ENCODE results near the gene MLLT6.
A peak's percentile ranks its signal among the peaks of the same experiment; 100 is the strongest.

MLLT6 gene

GRCh38 chr17:38741921-38742410 lies 36.9 kb downstream of the MLLT6 start:
- no peak overlapping the region for H3K4me3 ChIP-seq (ENCODE audit: low read depth, low read length)

GRCh38 chr17:38742411-38743308 lies 37.6 kb downstream of the MLLT6 start:
- no peak for DNase-seq (ENCODE audit: low read depth, low spot score)
- TF ChIP-seq CTCF (IDR thresholded peaks at IDR 0.05; ENCODE audit: insufficient read depth, low read length, missing control alignments): no peak
- ChIA-PET CTCF (interaction anchor here (5.4 kb wide), 1 partner anchor 7 kb away, joined by 78 read pairs; no protein-coding TSS in a partner anchor), POLR2A (interaction anchor here (0.6 kb wide), 2 partner anchors 48 to 389 kb away, joined by 3 to 4 read pairs; no protein-coding TSS in a partner anchor)
- no peak overlapping the region for H3K4me3 ChIP-seq (ENCODE audit: low read depth, low read length)

More at GRCh38 chr17:38741921-38742410, 36.9 kb downstream of the MLLT6 start:
- ChIA-PET POLR2A (interaction anchor here (0.6 kb wide), 1 partner anchor 390 kb away, joined by 3 read pairs; no protein-coding TSS in a partner anchor), CTCF (interaction anchor here (0.8 to 1.1 kb wide), 2 partner anchors 10 to 55 kb away, joined by 3 read pairs; no protein-coding TSS in a partner anchor)
- TF ChIP-seq CTCF (IDR thresholded peaks at IDR 0.05; ENCODE audit: insufficient read depth, low read length, missing control alignments): no peak
- no peak for DNase-seq (ENCODE audit: low read depth, low spot score)

GRCh38 chr17:38743556-38744171 lies 38.6 kb downstream of the MLLT6 start:
- DNase-seq (ENCODE audit: low read depth, low spot score): no peak
- H3K4me3 ChIP-seq (ENCODE audit: low read depth, low read length): no peak overlapping the region
- POLR2A ChIA-PET: interaction anchor here (0.6 kb wide), 1 partner anchor 49 kb away, joined by 4 read pairs; no protein-coding TSS in a partner anchor
- CTCF ChIA-PET: interaction anchor here (1.0 to 5.4 kb wide), 2 partner anchors 8 to 12 kb away, joined by 3 to 78 read pairs; no protein-coding TSS in a partner anchor
- TF ChIP-seq CTCF (IDR thresholded peaks at IDR 0.05; ENCODE audit: insufficient read depth, low read length, missing control alignments): no peak

- POLR2A ChIA-PET: no interaction called here
- DNase-seq (ENCODE audit: low read depth, low spot score): no peak
- CTCF ChIA-PET: interaction anchor here (3.0 to 5.4 kb wide), 2 partner anchors 10 to 68 kb away, joined by 9 to 78 read pairs; no protein-coding TSS in a partner anchor
- TF ChIP-seq CTCF (IDR thresholded peaks at IDR 0.05; ENCODE audit: insufficient read depth, low read length, missing control alignments): no peak
- peak overlapping the region; percentile 88; the same call in 1 of the 2 replicates for H3K4me3 ChIP-seq (ENCODE audit: low read depth, low read length)
These were observed 40.5 kb downstream of the MLLT6 start for GRCh38 chr17:38745545-38745944.

- peak overlapping the region; percentile 88 for H3K4me3 ChIP-seq (ENCODE audit: low read depth, low read length)
- DNase-seq (ENCODE audit: low read depth, low spot score): no peak
- ChIA-PET POLR2A (interaction anchor here (1.0 kb wide), 1 partner anchor 30 kb away, joined by 4 read pairs; no protein-coding TSS in a partner anchor), CTCF (interaction anchor here (0.9 to 5.4 kb wide), 5 partner anchors 11 to 69 kb away, joined by 3 to 78 read pairs (median 4); no protein-coding TSS in a partner anchor)
- TF ChIP-seq CTCF (IDR thresholded peaks at IDR 0.05; ENCODE audit: insufficient read depth, low read length, missing control alignments): no peak
These were observed 41.2 kb downstream of the MLLT6 start for GRCh38 chr17:38746004-38746848.

All from AG04449 (cell line).